NCI-H187 (cell line): Measurements from ENCODE around the gene CSRP1.

Experiments
- DNase-seq, 2 experiments: peaks; one replicate each; lab custom pipeline; 2025; lab: John Stamatoyannopoulos, UW

The CSRP1 gene

DNA sequence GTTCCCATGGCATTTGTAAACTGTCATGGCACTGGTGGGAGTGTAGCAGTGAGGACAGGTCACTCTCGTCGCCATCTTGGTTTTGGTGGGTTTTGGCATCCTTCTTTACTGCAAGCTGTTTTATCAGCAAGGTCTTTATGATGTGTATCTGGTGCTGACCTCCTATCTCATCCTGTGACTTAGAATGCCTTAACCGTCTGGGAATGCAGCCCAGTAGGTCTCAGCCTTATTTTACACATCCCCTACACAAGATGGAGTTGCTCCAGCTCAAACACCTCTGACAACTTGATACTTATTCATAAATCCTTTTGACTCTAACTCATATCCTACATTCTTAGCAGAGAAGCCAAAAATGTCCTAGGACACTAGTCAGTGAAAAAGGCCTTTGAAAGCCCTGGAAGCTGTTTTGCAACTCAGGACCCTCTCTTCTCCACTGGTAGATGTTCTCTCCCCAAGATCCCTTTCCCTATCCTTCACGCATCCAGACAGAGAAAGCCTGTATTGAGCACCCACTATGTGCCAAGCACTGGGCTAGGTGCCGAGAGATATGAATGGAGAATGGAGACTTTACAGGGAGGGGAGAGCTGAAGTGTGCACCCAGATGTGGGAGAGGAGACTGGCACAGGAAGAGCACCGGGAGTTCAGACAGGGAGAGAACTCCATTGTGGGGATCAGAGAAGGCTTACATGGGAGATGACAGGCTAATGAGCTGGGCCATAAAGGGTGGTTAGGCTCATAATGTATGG is 6.7 kb upstream of the CSRP1 start:
- DNase-seq: no peak

DNA sequence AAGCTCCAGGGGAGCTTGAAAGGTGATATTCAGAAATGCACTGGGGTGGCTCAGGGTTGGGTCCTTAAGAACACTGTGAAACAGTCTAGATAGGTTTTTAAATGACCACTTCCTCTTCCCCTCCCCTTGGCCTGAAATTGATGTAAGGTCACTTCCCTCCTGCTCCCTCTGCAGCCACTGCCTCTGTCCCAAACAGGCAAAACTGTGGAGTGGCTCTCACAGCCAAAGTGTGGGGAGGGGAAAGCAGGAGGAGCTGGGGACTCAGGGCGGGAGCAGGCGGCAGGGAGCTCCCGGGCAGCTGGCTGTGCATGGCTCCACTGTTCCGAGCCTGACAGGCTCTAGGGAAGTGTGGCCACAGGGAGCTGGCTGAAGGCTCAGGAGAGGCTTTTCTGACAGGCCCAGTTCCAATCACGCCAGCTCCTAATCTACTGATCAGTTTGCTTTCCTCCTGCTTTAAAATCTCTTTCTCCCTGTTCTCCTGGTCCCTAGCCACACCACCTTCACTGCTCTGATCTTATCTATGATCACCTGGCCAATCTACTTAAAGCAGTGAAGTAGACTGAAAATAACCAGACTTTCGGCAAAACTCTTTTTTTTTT is 5.1 kb upstream of the CSRP1 start:
- no peak for DNase-seq

GRCh38 chr1:201511396-201511940 is 4.5 kb upstream of the CSRP1 start:
- DNase-seq: no peak

GRCh38 chr1:201510734-201511133 is 3.8 kb upstream of the CSRP1 start:
- no peak for DNase-seq

DNA sequence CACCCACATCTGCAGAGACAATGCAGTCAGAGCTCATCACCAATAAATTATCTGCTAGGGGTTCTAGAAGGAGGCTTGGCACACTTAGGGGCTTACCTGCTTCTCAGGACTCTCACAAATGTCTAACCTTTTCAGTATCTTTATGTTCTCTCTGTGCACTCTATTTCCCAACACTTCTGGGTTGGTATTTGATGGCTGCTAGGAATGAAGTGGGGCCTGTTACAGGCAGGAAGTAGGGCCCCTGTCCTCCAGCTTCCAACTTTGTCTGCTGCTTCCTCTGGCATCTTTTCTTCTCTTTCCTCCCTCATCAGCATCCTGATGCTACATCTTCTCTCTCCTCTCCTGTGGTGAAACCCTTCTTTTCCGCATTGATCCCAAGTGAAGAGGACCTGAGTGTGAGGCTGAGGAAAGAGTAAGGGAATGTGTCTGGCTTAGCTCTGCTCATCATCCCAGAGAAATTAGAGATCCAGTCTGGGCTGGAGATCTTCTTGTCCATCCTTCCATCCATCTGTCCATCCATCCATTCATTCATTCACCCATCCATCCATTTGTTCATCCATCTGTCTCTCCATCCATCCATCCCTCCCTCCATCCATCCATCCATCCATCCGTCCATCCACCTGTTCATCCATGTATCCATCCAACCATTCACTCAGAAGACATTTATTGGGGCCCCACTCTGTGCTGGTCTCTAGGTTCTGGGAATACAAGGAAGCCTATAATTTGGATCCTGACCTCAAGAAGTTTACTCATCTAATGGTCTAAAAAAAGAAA is 2.9 kb upstream of the CSRP1 start:
- no peak for DNase-seq

- DNase-seq: no peak
Observed at GRCh38 chr1:201508809-201509208, 1.9 kb upstream of the CSRP1 start.

DNA sequence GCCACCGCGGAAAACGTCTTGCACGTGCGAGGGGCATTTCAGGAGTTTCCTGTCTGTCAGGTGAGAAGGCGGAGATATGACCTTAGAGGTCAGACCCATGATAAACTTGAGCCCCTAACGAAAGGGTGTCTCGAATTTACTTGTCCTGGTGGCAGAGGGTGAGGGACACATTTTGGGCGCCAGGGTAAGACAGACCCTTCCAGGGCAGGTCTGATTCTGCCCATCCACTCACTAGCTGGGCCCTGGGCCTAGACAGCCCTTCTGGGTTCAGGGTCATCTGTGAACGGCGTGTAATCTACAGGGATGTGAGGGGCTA is 395 bp upstream of the CSRP1 start:
- no peak for DNase-seq

GRCh38 chr1:201506092-201506491 is 831 bp downstream of the CSRP1 start:
- DNase-seq: no peak

DNA sequence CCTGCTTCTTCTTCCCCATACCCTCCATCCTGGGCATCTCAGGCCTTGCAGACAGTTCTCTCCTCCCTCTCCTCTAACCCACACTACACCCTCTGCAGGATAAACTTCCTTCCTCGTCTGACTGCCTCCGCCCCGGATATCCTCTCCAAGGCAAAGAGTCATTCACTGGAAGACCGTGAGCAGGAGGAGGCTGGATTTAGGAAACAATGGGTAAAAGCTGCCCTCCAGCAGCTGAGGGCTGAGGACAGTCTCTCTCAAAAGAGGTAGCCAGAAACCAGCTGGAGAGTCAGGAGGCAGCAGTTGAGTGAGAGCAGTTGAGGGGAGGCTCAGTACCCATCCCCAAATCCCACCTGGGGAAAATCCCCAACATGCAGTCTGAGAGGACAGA is 1.4 kb downstream of the CSRP1 start:
- no peak for DNase-seq

- DNase-seq: no peak
Observed at GRCh38 chr1:201504799-201505502, 2.0 kb downstream of the CSRP1 start.

DNA sequence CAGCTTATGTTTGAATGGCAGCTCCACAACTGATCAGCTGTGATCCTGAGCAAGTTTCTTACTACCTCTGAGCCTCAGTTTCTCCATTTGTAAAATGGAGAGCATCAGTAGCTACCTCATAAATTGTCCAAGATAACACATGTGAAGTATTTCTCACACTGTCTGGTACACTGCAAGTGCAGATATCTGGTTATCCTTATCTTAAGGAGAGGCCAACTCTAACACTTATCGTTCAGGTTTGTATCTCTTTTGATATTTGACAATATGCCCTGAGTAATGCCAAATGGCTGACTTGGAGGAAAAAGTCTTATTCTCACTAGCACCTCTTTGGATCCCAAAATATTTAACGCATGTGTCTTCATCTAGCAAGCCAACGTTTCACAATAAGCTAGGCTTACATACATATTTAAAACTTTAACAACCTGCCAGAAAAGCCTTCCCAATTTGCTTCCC is 2.7 kb downstream of the CSRP1 start:
- no peak for DNase-seq

GRCh38 chr1:201503397-201504176 is 3.3 kb downstream of the CSRP1 start:
- DNase-seq: no peak

- no peak for DNase-seq
Observed at GRCh38 chr1:201502511-201502857, 4.4 kb downstream of the CSRP1 start.

- DNase-seq: peak in 1 of 2 experiments; percentile 22
Observed at GRCh38 chr1:201501812-201502510, 5.0 kb downstream of the CSRP1 start.

GRCh38 chr1:201501144-201501543 is 5.8 kb downstream of the CSRP1 start:
- DNase-seq: no peak

GRCh38 chr1:201500670-201501120 is 6.2 kb downstream of the CSRP1 start:
- DNase-seq: no peak

GRCh38 chr1:201499795-201500669 is 6.9 kb downstream of the CSRP1 start:
- no peak for DNase-seq

DNA sequence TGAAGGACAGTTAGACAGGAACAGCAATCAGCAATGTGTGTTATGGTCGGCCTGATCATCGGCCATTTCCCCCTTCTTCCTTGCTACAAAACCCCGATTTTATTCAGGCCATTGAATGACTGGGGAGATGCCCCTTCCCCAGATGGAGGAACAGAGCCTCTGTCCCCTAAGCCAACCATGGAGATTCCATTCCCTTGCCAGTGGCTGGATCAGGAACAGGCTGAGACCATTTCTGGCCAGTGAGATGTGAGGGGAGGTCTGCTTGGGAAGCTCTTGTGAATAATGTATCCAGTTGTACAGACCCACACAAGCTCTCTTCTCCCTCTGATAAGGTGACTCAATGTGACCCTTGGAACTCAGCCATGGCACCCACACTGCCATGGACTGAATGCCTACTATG is 7.7 kb downstream of the CSRP1 start:
- DNase-seq: no peak

GRCh38 chr1:201498621-201499020 is 8.3 kb downstream of the CSRP1 start:
- no peak for DNase-seq
